PFSK-1 (cell line): Measurements from ENCODE around the gene POU2F1.

Experiments used
- FOXP2 ChIP-seq: optimal IDR thresholded peaks from 2 replicates; pipeline ENCODE3; 2011; ENCODE audit warnings: borderline replicate concordance, control low read depth, inconsistent platforms; ENCODE audit not compliant: insufficient read depth; ENCODE audit errors: extremely low read length, extremely low read depth
- POLR2AphosphoS5 ChIP-seq: IDR thresholded peaks from 2 replicates; pipeline ENCODE4 v1.6.1; 2012; ENCODE audit warnings: low read depth, mild to moderate bottlenecking, control low read depth, low read length, moderate library complexity
- SIN3A ChIP-seq: IDR thresholded peaks from 2 replicates; pipeline ENCODE4 v1.6.1; 2012; ENCODE audit warnings: mild to moderate bottlenecking, low read length, moderate library complexity, borderline replicate concordance; ENCODE audit not compliant: insufficient read depth
- TAF1 ChIP-seq: IDR thresholded peaks from 2 replicates; pipeline ENCODE4 v1.6.1; 2012; ENCODE audit warnings: low read length, control low read depth, borderline replicate concordance; ENCODE audit not compliant: insufficient read depth
- TF ChIP-seq, protein P1 (sequence below), 2 experiments: IDR thresholded peaks; 2 replicates each; pipeline versions ENCODE4 v1.6.1 to v1.8.0; 2011 to 2012; ENCODE audit warnings: low read depth in 2 of 2, low read length in 2 of 2, control low read depth in 1 of 2, inconsistent platforms in 1 of 2, mild to moderate bottlenecking in 1 of 2, moderate library complexity in 1 of 2; ENCODE audit not compliant: insufficient read depth in 1 of 2

DNA sequence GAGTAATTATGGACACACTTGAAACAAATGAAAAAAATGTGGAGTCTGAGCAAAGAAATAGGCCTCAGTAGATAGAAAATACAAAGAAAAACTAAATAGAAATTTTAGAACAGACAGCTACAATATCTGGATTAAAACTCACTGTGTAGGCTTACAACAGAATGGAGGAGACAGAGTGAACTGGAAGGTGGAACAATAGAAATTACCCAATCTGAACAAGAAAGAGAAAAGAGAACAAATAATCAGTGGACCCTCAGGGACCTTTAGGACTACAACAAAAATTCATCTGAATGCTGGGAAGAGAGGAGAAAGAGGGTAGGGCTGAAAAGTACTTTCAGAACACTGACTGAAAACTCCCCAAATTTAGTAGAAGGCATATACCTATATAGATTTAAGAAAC, 90.0 kb downstream of the POU2F1 start:
- TF ChIP-seq SIN3A (no peak), TAF1 (no peak), POLR2AphosphoS5 (no peak), FOXP2 (no peak)
- TF ChIP-seq, protein P1, sequence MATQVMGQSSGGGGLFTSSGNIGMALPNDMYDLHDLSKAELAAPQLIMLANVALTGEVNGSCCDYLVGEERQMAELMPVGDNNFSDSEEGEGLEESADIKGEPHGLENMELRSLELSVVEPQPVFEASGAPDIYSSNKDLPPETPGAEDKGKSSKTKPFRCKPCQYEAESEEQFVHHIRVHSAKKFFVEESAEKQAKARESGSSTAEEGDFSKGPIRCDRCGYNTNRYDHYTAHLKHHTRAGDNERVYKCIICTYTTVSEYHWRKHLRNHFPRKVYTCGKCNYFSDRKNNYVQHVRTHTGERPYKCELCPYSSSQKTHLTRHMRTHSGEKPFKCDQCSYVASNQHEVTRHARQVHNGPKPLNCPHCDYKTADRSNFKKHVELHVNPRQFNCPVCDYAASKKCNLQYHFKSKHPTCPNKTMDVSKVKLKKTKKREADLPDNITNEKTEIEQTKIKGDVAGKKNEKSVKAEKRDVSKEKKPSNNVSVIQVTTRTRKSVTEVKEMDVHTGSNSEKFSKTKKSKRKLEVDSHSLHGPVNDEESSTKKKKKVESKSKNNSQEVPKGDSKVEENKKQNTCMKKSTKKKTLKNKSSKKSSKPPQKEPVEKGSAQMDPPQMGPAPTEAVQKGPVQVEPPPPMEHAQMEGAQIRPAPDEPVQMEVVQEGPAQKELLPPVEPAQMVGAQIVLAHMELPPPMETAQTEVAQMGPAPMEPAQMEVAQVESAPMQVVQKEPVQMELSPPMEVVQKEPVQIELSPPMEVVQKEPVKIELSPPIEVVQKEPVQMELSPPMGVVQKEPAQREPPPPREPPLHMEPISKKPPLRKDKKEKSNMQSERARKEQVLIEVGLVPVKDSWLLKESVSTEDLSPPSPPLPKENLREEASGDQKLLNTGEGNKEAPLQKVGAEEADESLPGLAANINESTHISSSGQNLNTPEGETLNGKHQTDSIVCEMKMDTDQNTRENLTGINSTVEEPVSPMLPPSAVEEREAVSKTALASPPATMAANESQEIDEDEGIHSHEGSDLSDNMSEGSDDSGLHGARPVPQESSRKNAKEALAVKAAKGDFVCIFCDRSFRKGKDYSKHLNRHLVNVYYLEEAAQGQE (IDR thresholded peaks at IDR 0.05; ENCODE audit: insufficient read depth in 1 of 2, low read depth in 2 of 2, low read length in 2 of 2): no peak
